ENCODE data around the gene PADI4.

Gene PADI4

DNA sequence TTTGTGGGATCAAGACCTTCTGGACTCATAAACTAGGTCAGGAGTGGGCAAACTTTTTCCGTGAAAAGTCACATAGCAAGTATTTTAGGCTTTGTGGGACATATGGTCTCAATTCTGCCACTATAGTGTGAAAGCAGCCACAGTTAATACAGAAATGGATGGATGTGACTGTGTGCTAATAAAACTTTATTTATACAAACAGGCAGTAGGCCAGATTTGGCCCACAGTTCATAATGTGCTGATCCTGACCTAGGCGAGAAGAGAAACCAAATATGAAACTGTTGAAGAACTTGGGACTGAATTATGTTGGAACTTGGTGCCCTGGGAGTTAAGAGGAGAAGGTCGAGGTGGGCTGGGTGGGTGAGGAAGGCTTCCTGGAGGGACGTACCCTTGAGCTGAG, 42.0 kb upstream of the PADI4 start:
- no peak overlapping the region for H3K27ac ChIP-seq (ENCODE audit: extremely low read depth, low read depth, low read length)
- TF ChIP-seq ZNF560 (tag by site-specific recombination; IDR thresholded peaks at IDR 0.05; ENCODE audit: borderline replicate concordance) = no peak
- no peaks in the 10 kb centered on the region for H3K36me3 ChIP-seq (ENCODE audit: control insufficient read depth in 2 of 2, insufficient read depth in 1 of 2, low read length in 2 of 2)
- ChIA-PET CTCF (interaction anchor here (1.0 kb wide), 1 partner anchor 10 kb away, joined by 3 read pairs; no protein-coding TSS in a partner anchor), POLR2A (no interaction called here)
- no peaks in the 10 kb centered on the region for H3K9me3 ChIP-seq (ENCODE audit: control insufficient read depth, insufficient read depth, low read depth, low read length)
- H3K4me1 ChIP-seq (ENCODE audit: control insufficient read depth, insufficient read depth, low read length) = no peaks in the 10 kb centered on the region
- no peak overlapping the region for H3K4me3 ChIP-seq (ENCODE audit: low read depth, low read length)

DNA sequence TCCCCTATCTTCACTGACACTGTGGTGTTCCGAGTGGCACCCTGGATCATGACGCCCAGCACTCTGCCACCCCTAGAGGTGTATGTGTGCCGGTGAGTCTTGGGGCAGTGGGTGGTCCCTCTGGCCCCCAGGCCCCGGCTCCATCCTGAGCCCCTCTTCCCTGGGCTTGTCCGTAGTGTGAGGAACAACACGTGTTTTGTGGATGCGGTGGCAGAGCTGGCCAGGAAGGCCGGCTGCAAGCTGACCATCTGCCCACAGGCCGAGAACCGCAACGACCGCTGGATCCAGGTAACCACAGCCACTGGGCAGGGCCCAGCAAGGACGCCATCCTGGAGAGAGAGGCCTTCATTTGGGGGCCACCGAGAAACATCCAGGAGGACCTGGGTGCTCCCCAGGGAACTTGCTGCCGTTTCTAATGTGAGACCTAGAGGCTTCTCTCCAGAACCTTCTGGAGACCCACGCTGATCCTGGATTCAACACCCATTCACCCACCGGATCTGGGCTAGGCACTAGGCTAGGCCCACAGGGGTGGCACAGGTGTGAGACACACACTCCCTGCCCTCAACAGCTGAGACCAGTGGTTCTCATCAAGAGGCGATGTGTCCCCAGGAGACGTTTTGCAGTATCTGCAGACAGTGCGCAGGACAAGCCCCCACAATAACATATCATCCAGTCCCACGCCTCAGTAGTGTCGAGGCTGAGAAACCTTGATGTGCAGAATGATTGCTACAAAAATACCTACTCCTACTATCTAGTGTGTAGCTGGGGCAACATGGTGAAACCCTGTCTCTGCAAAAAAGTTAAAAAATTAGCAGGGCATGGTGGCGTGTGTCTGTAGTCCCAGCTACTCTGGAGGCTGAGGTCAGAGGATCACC, 36.9 kb upstream of the PADI4 start:
- POLR2A ChIA-PET = no interaction called here

DNA sequence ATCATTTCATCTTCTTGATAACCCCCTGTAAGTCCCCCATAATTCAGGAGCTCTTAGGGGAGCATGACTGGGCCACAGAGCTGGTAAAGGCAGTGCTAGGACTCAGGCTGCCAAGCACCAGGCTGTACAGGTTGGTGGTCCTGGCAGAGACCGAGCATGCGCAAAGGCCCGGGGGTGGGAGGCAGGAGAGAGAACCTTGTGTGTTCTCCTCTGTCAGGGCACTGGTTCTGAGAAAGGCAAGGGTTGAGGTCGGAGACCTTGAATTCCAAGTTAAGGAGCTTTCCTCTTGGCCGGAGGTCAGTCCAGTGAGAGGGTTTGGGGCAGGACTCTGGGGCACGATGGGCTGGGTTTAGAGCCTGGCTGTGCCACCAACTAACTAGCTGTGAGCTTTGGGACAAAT, 35.9 kb upstream of the PADI4 start:
- CTCF ChIA-PET = interaction anchor here (0.6 to 1.8 kb wide), 5 partner anchors 19 to 147 kb away, joined by 3 to 6 read pairs (median 5); no protein-coding TSS in a partner anchor

More for the DNA sequence above, 36.9 kb upstream of the PADI4 start:
- H3K4me3 ChIP-seq (ENCODE audit: low read depth, low read length) = no peak overlapping the region
- CTCF ChIA-PET = interaction anchor here (0.7 to 1.8 kb wide), 4 partner anchors 20 to 179 kb away, joined by 3 to 6 read pairs (median 5); no protein-coding TSS in a partner anchor
- TF ChIP-seq ZBTB21 (tag by site-specific recombination; IDR thresholded peaks at IDR 0.05) (no peak), ZNF37A (tag by site-specific recombination; IDR thresholded peaks at IDR 0.05) (no peak), YY1 (tag by site-specific recombination; IDR thresholded peaks at IDR 0.05) (no peak), PRDM1 (tag by site-specific recombination; IDR thresholded peaks at IDR 0.05) (no peak), MYNN (tag by site-specific recombination; IDR thresholded peaks at IDR 0.05; ENCODE audit: borderline replicate concordance) (no peak), ZNF19 (tag by site-specific recombination; IDR thresholded peaks at IDR 0.05; ENCODE audit: low read depth) (no peak), ZNF501 (tag by site-specific recombination; IDR thresholded peaks at IDR 0.05) (no peak), IKZF3 (tag by site-specific recombination; IDR thresholded peaks at IDR 0.05) (no peak), TRIM28 (IDR thresholded peaks at IDR 0.05; ENCODE audit: borderline replicate concordance, low read length) (no peak), ZNF175 (tag by site-specific recombination; IDR thresholded peaks at IDR 0.05) (no peak), ZNF843 (tag by site-specific recombination; IDR thresholded peaks at IDR 0.05) (no peak), ZNF121 (tag by site-specific recombination; IDR thresholded peaks at IDR 0.05) (no peak)
- TF ChIP-seq, protein P1, sequence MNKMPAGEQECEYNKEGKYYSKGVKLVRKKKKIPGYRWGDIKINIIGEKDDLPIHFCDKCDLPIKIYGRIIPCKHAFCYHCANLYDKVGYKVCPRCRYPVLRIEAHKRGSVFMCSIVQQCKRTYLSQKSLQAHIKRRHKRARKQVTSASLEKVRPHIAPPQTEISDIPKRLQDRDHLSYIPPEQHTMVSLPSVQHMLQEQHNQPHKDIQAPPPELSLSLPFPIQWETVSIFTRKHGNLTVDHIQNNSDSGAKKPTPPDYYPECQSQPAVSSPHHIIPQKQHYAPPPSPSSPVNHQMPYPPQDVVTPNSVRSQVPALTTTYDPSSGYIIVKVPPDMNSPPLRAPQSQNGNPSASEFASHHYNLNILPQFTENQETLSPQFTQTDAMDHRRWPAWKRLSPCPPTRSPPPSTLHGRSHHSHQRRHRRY (tag by site-specific recombination; IDR thresholded peaks at IDR 0.05) = no peak
- TF ChIP-seq, protein P2, sequence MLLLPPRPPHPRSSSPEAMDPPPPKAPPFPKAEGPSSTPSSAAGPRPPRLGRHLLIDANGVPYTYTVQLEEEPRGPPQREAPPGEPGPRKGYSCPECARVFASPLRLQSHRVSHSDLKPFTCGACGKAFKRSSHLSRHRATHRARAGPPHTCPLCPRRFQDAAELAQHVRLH (tag by site-specific recombination; IDR thresholded peaks at IDR 0.05) = no peak
- no peaks in the 10 kb centered on the region for H3K36me3 ChIP-seq (ENCODE audit: control insufficient read depth in 2 of 2, insufficient read depth in 1 of 2, low read length in 2 of 2)
- no peaks in the 10 kb centered on the region for H3K4me1 ChIP-seq (ENCODE audit: control insufficient read depth, insufficient read depth, low read length)
- no peaks in the 10 kb centered on the region for H3K9me3 ChIP-seq (ENCODE audit: control insufficient read depth, insufficient read depth, low read depth, low read length)
- H3K27ac ChIP-seq (ENCODE audit: extremely low read depth, low read depth, low read length) = no peak overlapping the region

DNA sequence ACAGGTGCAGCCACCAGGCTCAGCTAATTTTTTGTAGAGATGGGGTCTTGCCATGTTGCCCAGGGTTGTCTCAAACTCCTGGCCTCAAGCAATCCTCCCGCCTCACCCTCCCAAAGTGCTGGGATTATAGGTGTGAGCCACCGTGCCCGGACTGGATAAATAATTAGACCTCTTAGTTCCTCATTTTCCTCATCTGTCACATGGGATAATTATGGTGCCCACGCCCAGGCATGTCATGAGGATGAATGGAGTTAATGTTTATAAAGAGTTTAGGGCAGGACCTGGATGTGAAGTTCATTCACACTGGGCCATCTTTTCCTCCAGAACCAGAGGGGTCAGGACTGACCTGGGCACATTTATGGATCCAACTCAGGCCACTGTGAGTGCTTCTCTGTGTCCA, 35.4 kb upstream of the PADI4 start:
- Histone ChIP-seq H3K27ac (ENCODE audit: extremely low read depth, low read depth, low read length) (no peak overlapping the region), H3K4me1 (ENCODE audit: control insufficient read depth, insufficient read depth, low read length) (no peaks in the 10 kb centered on the region), H3K4me3 (ENCODE audit: low read depth, low read length) (no peak overlapping the region), H3K36me3 (ENCODE audit: control insufficient read depth in 2 of 2, insufficient read depth in 1 of 2, low read length in 2 of 2) (no peaks in the 10 kb centered on the region), H3K9me3 (ENCODE audit: control insufficient read depth, insufficient read depth, low read depth, low read length) (no peaks in the 10 kb centered on the region)
- no peak for TF ChIP-seq ZNF560 (tag by site-specific recombination; IDR thresholded peaks at IDR 0.05; ENCODE audit: borderline replicate concordance)
- POLR2A ChIA-PET = no interaction called here
- CTCF ChIA-PET = interaction anchor here (1.0 to 1.8 kb wide), 2 partner anchors 35 to 147 kb away, joined by 5 to 6 read pairs; no protein-coding TSS in a partner anchor

More for the DNA sequence above, 35.9 kb upstream of the PADI4 start:
- Histone ChIP-seq H3K4me3 (ENCODE audit: low read depth, low read length) (no peak overlapping the region), H3K36me3 (ENCODE audit: control insufficient read depth in 2 of 2, insufficient read depth in 1 of 2, low read length in 2 of 2) (no peaks in the 10 kb centered on the region), H3K27ac (ENCODE audit: extremely low read depth, low read depth, low read length) (no peak overlapping the region), H3K9me3 (ENCODE audit: control insufficient read depth, insufficient read depth, low read depth, low read length) (no peaks in the 10 kb centered on the region), H3K4me1 (ENCODE audit: control insufficient read depth, insufficient read depth, low read length) (no peaks in the 10 kb centered on the region)
- TF ChIP-seq BCL11B (tag by site-specific recombination; IDR thresholded peaks at IDR 0.05; ENCODE audit: low read depth) (no peak), ZNF623 (tag by site-specific recombination; IDR thresholded peaks at IDR 0.05) (peak; percentile 42; the same call in 1 of the 2 replicates)
- POLR2A ChIA-PET = no interaction called here
